ENCODE data around the gene DSCAM.
"Not testable (repeated sequence)": the region's sequence is repeated elsewhere in the genome, so short reads cannot be mapped to it uniquely, and the experiment has no call there.

DSCAM gene

GRCh38 chr21:40185208-40185607 is 661.8 kb downstream of the DSCAM start:
- H3K9me3 ChIP-seq (ENCODE audit: control insufficient read depth, low read length): no peaks in the 10 kb centered on the region
- no peak overlapping the region for H3K4me3 ChIP-seq (ENCODE audit: low read length)
- no peak overlapping the region for H3K9ac ChIP-seq (ENCODE audit: low read length)

GRCh38 chr21:40182491-40182890 is 664.5 kb downstream of the DSCAM start:
- not testable (repeated sequence) for H3K27me3 ChIP-seq (ENCODE audit: control insufficient read depth, insufficient read depth, low read length); H3K36me3 ChIP-seq (ENCODE audit: control insufficient read depth, insufficient read depth, low read length); H3K4me1 ChIP-seq (ENCODE audit: control insufficient read depth, insufficient read depth, low read length); H3K9me3 ChIP-seq (ENCODE audit: control insufficient read depth, low read length); H3K9ac ChIP-seq (ENCODE audit: low read length); H3K4me3 ChIP-seq (ENCODE audit: low read length)

More at GRCh38 chr21:40185208-40185607, 661.8 kb downstream of the DSCAM start:
- H3K4me1 ChIP-seq (ENCODE audit: control insufficient read depth, insufficient read depth, low read length): no peaks in the 10 kb centered on the region
- H3K27me3 ChIP-seq (ENCODE audit: control insufficient read depth, insufficient read depth, low read length): no peaks in the 10 kb centered on the region
- no peaks in the 10 kb centered on the region for H3K36me3 ChIP-seq (ENCODE audit: control insufficient read depth, insufficient read depth, low read length)

- no peak overlapping the region for H3K9ac ChIP-seq (ENCODE audit: low read length)
- H3K9me3 ChIP-seq (ENCODE audit: control insufficient read depth, low read length): no peaks in the 10 kb centered on the region
- H3K36me3 ChIP-seq (ENCODE audit: control insufficient read depth, insufficient read depth, low read length): no peaks in the 10 kb centered on the region
- no peak overlapping the region for H3K4me3 ChIP-seq (ENCODE audit: low read length)
- no peaks in the 10 kb centered on the region for H3K27me3 ChIP-seq (ENCODE audit: control insufficient read depth, insufficient read depth, low read length)
- no peaks in the 10 kb centered on the region for H3K4me1 ChIP-seq (ENCODE audit: control insufficient read depth, insufficient read depth, low read length)
Observed at GRCh38 chr21:40179166-40179565, 667.8 kb downstream of the DSCAM start.

DNA sequence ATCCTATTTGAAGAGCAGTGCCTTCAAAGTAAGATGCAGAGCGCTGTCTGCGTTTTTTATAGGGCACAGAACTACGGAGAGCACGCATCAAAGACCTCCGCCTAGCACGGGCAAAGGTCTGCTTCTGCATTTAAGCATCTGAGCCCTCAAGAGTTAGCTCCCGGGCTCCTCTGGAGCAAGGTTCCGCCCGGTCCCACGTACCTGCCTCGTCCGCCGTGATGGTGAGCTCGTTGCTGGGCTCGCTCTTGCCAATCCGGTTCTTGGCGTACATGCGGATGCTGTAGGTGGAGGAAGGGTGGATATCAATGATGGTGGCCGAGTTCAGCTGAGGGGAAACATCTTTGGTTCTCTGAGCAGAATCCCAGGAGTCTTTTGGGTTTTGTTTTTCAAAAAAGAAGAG is 668.2 kb downstream of the DSCAM start:
- Histone ChIP-seq H3K4me3 (ENCODE audit: low read length) (no peak overlapping the region), H3K27me3 (ENCODE audit: control insufficient read depth, insufficient read depth, low read length) (no peaks in the 10 kb centered on the region), H3K9ac (ENCODE audit: low read length) (no peak overlapping the region), H3K36me3 (ENCODE audit: control insufficient read depth, insufficient read depth, low read length) (no peaks in the 10 kb centered on the region), H3K9me3 (ENCODE audit: control insufficient read depth, low read length) (no peaks in the 10 kb centered on the region), H3K4me1 (ENCODE audit: control insufficient read depth, insufficient read depth, low read length) (no peaks in the 10 kb centered on the region)

- no peaks in the 10 kb centered on the region for H3K4me1 ChIP-seq (ENCODE audit: control insufficient read depth, insufficient read depth, low read length)
- H3K36me3 ChIP-seq (ENCODE audit: control insufficient read depth, insufficient read depth, low read length): no peaks in the 10 kb centered on the region
- H3K9me3 ChIP-seq (ENCODE audit: control insufficient read depth, low read length): no peaks in the 10 kb centered on the region
- no peak overlapping the region for H3K9ac ChIP-seq (ENCODE audit: low read length)
- no peak overlapping the region for H3K4me3 ChIP-seq (ENCODE audit: low read length)
- H3K27me3 ChIP-seq (ENCODE audit: control insufficient read depth, insufficient read depth, low read length): no peaks in the 10 kb centered on the region
Observed at GRCh38 chr21:40177979-40178378, 669.0 kb downstream of the DSCAM start.

- no peak overlapping the region for H3K4me3 ChIP-seq (ENCODE audit: low read length)
- H3K9me3 ChIP-seq (ENCODE audit: control insufficient read depth, low read length): no peaks in the 10 kb centered on the region
- no peaks in the 10 kb centered on the region for H3K36me3 ChIP-seq (ENCODE audit: control insufficient read depth, insufficient read depth, low read length)
- no peaks in the 10 kb centered on the region for H3K27me3 ChIP-seq (ENCODE audit: control insufficient read depth, insufficient read depth, low read length)
- no peak overlapping the region for H3K9ac ChIP-seq (ENCODE audit: low read length)
- H3K4me1 ChIP-seq (ENCODE audit: control insufficient read depth, insufficient read depth, low read length): no peaks in the 10 kb centered on the region
Observed at GRCh38 chr21:40176724-40177123, 670.2 kb downstream of the DSCAM start.

DNA sequence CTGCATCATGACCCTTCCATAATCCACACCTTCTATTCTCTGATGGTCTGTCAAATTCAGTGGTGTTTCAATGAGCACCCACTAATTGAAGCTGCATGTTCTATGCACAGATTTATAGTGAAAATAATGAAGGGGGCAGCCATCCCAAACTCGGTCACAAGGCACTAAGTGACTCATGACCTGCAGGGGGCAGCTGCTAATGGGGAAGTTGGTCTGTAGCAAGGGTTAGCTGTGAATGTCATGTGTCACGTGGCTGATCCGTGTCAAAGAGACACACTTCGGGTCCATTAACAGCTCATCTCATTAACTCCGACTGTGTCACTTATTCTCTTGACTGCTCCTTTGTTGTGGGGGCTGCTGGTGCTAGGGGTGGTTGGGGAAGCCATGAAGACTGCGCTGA is 673.1 kb downstream of the DSCAM start:
- no peaks in the 10 kb centered on the region for H3K27me3 ChIP-seq (ENCODE audit: control insufficient read depth, insufficient read depth, low read length)
- no peaks in the 10 kb centered on the region for H3K36me3 ChIP-seq (ENCODE audit: control insufficient read depth, insufficient read depth, low read length)
- no peak overlapping the region for H3K4me3 ChIP-seq (ENCODE audit: low read length)
- no peak overlapping the region for H3K9ac ChIP-seq (ENCODE audit: low read length)
- H3K4me1 ChIP-seq (ENCODE audit: control insufficient read depth, insufficient read depth, low read length): no peaks in the 10 kb centered on the region
- H3K9me3 ChIP-seq (ENCODE audit: control insufficient read depth, low read length): no peaks in the 10 kb centered on the region

DNA sequence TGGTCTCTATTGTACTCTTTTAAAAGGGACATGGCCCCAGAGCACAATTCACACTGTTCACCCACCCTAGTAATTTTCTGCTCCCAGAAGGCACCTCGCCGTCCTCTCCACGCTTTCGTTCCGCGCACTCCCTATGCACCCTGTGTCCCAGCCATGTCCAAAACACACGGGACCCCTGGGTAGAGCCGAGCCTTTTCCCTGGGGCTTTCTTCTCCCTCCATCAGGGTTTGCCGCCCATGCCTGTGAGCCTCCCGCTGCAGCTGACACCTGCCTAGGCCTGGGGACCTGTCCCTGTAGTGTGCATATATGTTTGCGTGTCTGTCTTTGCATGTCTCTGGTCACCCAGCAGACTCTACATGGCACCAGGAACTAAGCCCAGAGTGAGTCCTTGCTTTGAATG is 677.0 kb downstream of the DSCAM start:
- Histone ChIP-seq H3K36me3 (ENCODE audit: control insufficient read depth, insufficient read depth, low read length) (no peaks in the 10 kb centered on the region), H3K4me1 (ENCODE audit: control insufficient read depth, insufficient read depth, low read length) (no peaks in the 10 kb centered on the region), H3K27me3 (ENCODE audit: control insufficient read depth, insufficient read depth, low read length) (no peaks in the 10 kb centered on the region), H3K9ac (ENCODE audit: low read length) (no peak overlapping the region), H3K9me3 (ENCODE audit: control insufficient read depth, low read length) (no peaks in the 10 kb centered on the region), H3K4me3 (ENCODE audit: low read length) (no peak overlapping the region)

GRCh38 chr21:40166291-40166843 is 680.6 kb downstream of the DSCAM start:
- Histone ChIP-seq H3K4me3 (ENCODE audit: low read length) (no peak overlapping the region), H3K9ac (ENCODE audit: low read length) (no peak overlapping the region), H3K9me3 (ENCODE audit: control insufficient read depth, low read length) (no peaks in the 10 kb centered on the region), H3K36me3 (ENCODE audit: control insufficient read depth, insufficient read depth, low read length) (no peaks in the 10 kb centered on the region), H3K27me3 (ENCODE audit: control insufficient read depth, insufficient read depth, low read length) (no peaks in the 10 kb centered on the region), H3K4me1 (ENCODE audit: control insufficient read depth, insufficient read depth, low read length) (no peaks in the 10 kb centered on the region)

GRCh38 chr21:40165773-40166070 is 681.2 kb downstream of the DSCAM start:
- H3K36me3 ChIP-seq (ENCODE audit: control insufficient read depth, insufficient read depth, low read length): no peaks in the 10 kb centered on the region
- H3K9me3 ChIP-seq (ENCODE audit: control insufficient read depth, low read length): no peaks in the 10 kb centered on the region

DNA sequence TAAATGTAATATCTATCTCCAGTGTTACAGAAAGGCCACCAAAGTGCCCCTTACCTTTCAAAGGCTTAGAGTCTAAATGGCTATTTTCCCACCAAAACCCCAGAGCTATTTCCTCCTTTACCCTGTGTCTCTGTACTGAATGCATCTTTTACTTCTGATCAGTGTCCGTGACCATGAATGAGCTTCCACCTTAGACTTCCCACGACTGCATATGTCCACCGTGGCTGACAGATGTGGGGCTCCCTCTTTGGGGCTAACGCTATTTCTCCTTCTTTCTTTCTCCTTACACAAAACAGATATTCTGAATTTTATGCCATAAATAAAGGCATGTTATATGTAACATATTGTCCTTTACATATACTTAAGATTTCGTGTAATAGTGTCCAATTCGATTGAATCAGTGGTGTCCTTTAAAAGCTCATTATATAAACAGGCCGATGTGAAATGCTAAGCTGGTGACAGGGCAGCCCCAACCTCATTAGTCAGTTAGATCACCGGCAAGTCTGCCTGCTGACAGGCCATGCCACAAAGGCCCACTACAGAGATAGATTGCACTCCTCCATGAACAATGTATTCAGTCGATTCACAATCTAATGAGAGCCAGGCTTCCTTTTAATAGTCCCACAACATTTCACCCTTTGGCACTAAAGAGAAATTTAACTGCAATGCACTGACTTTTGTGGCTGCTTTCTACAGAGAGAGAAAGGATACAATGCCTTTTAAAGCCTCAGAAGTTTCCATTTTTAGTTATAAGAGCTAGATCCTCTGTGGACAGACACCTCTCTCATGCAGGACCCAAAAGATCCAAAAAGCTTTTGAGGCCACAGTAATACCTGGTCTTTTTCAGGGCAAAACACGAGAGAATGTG is 681.8 kb downstream of the DSCAM start:
- Histone ChIP-seq H3K27me3 (ENCODE audit: control insufficient read depth, insufficient read depth, low read length) (no peaks in the 10 kb centered on the region), H3K9ac (ENCODE audit: low read length) (no peak overlapping the region), H3K36me3 (ENCODE audit: control insufficient read depth, insufficient read depth, low read length) (no peaks in the 10 kb centered on the region), H3K4me1 (ENCODE audit: control insufficient read depth, insufficient read depth, low read length) (no peaks in the 10 kb centered on the region), H3K4me3 (ENCODE audit: low read length) (no peak overlapping the region), H3K9me3 (ENCODE audit: control insufficient read depth, low read length) (no peaks in the 10 kb centered on the region)

More at GRCh38 chr21:40165773-40166070, 681.2 kb downstream of the DSCAM start:
- H3K4me1 ChIP-seq (ENCODE audit: control insufficient read depth, insufficient read depth, low read length): no peaks in the 10 kb centered on the region
- H3K27me3 ChIP-seq (ENCODE audit: control insufficient read depth, insufficient read depth, low read length): no peaks in the 10 kb centered on the region
- H3K9ac ChIP-seq (ENCODE audit: low read length): no peak overlapping the region
- no peak overlapping the region for H3K4me3 ChIP-seq (ENCODE audit: low read length)

GRCh38 chr21:40162075-40162474 is 684.9 kb downstream of the DSCAM start:
- no peaks in the 10 kb centered on the region for H3K27me3 ChIP-seq (ENCODE audit: control insufficient read depth, insufficient read depth, low read length)
- no peak overlapping the region for H3K4me3 ChIP-seq (ENCODE audit: low read length)
- no peaks in the 10 kb centered on the region for H3K36me3 ChIP-seq (ENCODE audit: control insufficient read depth, insufficient read depth, low read length)
- no peak overlapping the region for H3K9ac ChIP-seq (ENCODE audit: low read length)
- no peaks in the 10 kb centered on the region for H3K9me3 ChIP-seq (ENCODE audit: control insufficient read depth, low read length)
- H3K4me1 ChIP-seq (ENCODE audit: control insufficient read depth, insufficient read depth, low read length): no peaks in the 10 kb centered on the region
